Superior temporal gyrus (tissue), 1 donor: ENCODE data around the gene OR2F2.

ENCODE experiments used
- DNase-seq: peaks from one replicate; pipeline ENCODE4 v3.0.0-alpha.2; 2016; ENCODE audit errors: extremely low spot score

Gene OR2F2

DNA sequence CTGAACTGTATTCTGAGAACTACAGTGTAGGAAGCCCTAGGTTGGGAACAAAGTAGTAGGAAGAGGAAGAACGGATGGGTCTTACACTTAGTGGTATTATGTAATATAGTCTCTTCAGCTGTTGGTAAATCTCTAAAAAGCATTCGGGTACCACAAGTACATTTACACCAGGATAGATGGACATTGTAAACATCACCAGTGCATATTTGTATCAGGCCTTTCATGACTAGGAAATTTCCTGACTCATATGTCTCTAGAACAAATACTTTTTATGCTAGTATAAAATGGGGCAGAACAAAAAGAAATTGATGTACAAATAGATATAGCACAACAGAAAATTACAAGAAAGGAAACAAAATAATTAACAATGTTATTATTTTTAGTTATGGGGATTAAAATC is 43.6 kb downstream of the OR2F2 start:
- no peak for DNase-seq

- DNase-seq: no peak
Measured at GRCh38 chr7:143979359-143979758, 44.3 kb downstream of the OR2F2 start.

DNA sequence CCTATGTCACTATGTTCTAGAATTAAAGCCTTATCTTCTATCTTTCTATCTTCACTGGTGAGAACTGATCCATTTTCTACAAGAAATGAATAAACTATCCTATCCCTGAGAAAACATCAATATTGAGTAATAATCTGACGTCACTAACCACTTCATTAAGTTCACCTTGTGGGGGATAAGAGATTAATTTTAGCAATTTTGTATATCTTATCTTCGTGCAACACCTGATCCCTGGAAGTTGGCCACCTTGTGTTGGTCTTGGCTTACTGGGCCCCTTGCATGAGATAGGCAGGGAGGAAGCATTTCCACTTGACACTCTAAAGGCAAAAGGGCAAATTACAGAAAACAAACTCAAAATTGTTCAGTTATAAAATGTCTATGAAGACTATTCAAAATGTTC is 45.0 kb downstream of the OR2F2 start:
- DNase-seq: no peak

- no peak for DNase-seq
Measured at GRCh38 chr7:143980746-143981510, 45.9 kb downstream of the OR2F2 start.

- DNase-seq: no peak
Measured at GRCh38 chr7:143983960-143984359, 48.9 kb downstream of the OR2F2 start.
